ENCODE data around the gene ZNF423. TPM values are rescaled to one million over a fixed set of nuclear protein-coding genes. Genes with fewer than 3 reads are reported as not detected.

The ZNF423 gene
- total RNA-seq, 2 experiments from 2014 or later, result not detected

DNA sequence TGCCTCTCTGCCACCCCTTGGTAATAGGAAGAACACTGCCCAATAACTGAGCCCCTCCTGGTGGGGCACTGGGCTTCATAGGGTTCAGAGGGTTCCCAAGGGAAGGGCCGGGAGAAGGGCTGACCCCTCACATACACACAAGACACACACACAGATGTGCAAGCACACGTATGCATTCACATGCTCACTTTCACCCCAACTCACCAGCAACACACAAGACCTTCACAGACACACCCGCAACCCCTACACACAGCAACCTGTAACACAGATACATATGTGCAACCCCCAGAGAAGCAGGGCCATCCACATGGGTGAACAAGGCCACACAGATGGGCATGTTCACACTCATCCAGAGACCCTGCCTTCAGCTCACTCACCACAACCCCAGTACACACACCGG lies 225.1 kb downstream of the ZNF423 start:
- POLR2A ChIA-PET, result no interaction called here
- Mint-ChIP-seq H3K9me3 (ENCODE audit: insufficient read depth) (no peaks in the 10 kb centered on the region), H3K4me1 (ENCODE audit: low read depth) (no peaks in the 10 kb centered on the region), H3K27me3 (ENCODE audit: low read depth) (no peaks in the 10 kb centered on the region), H3K27ac (no peak overlapping the region), H3K36me3 (ENCODE audit: low read depth) (no peaks in the 10 kb centered on the region), H3K4me3 (no peak overlapping the region)
- CTCF ChIA-PET, result no interaction called here
- ATAC-seq, result no peak
- no peak for DNase-seq

GRCh38 chr16:49629851-49630250 lies 226.1 kb downstream of the ZNF423 start:
- H3K27me3 Mint-ChIP-seq (ENCODE audit: low read depth), result no peaks in the 10 kb centered on the region
- no peaks in the 10 kb centered on the region for H3K4me1 Mint-ChIP-seq (ENCODE audit: low read depth)
- no peak overlapping the region for H3K4me3 Mint-ChIP-seq
- ATAC-seq (no peak), DNase-seq (no peak)
- H3K27ac Mint-ChIP-seq, result no peak overlapping the region
- H3K9me3 Mint-ChIP-seq (ENCODE audit: insufficient read depth), result no peaks in the 10 kb centered on the region
- CTCF ChIA-PET, result no interaction called here
- H3K36me3 Mint-ChIP-seq (ENCODE audit: low read depth), result no peaks in the 10 kb centered on the region
- POLR2A ChIA-PET, result no interaction called here

DNA sequence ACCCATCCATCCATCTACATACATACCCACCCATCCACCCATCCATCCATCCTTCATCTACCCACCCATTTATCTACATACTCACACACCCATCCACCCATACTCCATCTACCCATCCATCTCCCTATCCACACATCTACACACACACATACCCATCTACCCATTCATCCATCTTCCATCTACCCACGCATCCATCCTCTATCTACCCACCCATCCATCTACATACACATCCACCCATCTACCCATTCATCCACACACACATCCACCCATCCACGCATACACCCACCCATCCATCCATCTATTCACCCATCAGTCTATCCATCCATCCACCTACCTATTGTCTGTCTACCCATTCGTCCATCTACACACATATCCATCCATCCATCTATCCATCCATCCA lies 227.8 kb downstream of the ZNF423 start:
- CTCF ChIA-PET, result no interaction called here
- ATAC-seq (no peak), DNase-seq (no peak)
- Mint-ChIP-seq H3K4me3 (no peak overlapping the region), H3K9me3 (ENCODE audit: insufficient read depth) (no peaks in the 10 kb centered on the region), H3K36me3 (ENCODE audit: low read depth) (no peaks in the 10 kb centered on the region), H3K27ac (no peak overlapping the region), H3K27me3 (ENCODE audit: low read depth) (no peaks in the 10 kb centered on the region), H3K4me1 (ENCODE audit: low read depth) (no peaks in the 10 kb centered on the region)
- POLR2A ChIA-PET, result no interaction called here

- no peaks in the 10 kb centered on the region for H3K9me3 Mint-ChIP-seq (ENCODE audit: insufficient read depth)
- H3K27me3 Mint-ChIP-seq (ENCODE audit: low read depth), result no peaks in the 10 kb centered on the region
- no peak for DNase-seq
- H3K36me3 Mint-ChIP-seq (ENCODE audit: low read depth), result no peaks in the 10 kb centered on the region
- ATAC-seq, result no peak
- ChIA-PET POLR2A (no interaction called here), CTCF (no interaction called here)
- no peak overlapping the region for H3K27ac Mint-ChIP-seq
- no peaks in the 10 kb centered on the region for H3K4me1 Mint-ChIP-seq (ENCODE audit: low read depth)
- H3K4me3 Mint-ChIP-seq, result no peak overlapping the region
These were observed 230.4 kb downstream of the ZNF423 start for GRCh38 chr16:49625311-49626065.

- POLR2A ChIA-PET, result no interaction called here
- no peaks in the 10 kb centered on the region for H3K27me3 Mint-ChIP-seq (ENCODE audit: low read depth)
- H3K36me3 Mint-ChIP-seq (ENCODE audit: low read depth), result no peaks in the 10 kb centered on the region
- DNase-seq (no peak), ATAC-seq (no peak)
- no peak overlapping the region for H3K4me3 Mint-ChIP-seq
- no peaks in the 10 kb centered on the region for H3K4me1 Mint-ChIP-seq (ENCODE audit: low read depth)
- CTCF ChIA-PET, result no interaction called here
- no peak overlapping the region for H3K27ac Mint-ChIP-seq
- H3K9me3 Mint-ChIP-seq (ENCODE audit: insufficient read depth), result no peaks in the 10 kb centered on the region
These were observed 232.2 kb downstream of the ZNF423 start for GRCh38 chr16:49623501-49624266.

DNA sequence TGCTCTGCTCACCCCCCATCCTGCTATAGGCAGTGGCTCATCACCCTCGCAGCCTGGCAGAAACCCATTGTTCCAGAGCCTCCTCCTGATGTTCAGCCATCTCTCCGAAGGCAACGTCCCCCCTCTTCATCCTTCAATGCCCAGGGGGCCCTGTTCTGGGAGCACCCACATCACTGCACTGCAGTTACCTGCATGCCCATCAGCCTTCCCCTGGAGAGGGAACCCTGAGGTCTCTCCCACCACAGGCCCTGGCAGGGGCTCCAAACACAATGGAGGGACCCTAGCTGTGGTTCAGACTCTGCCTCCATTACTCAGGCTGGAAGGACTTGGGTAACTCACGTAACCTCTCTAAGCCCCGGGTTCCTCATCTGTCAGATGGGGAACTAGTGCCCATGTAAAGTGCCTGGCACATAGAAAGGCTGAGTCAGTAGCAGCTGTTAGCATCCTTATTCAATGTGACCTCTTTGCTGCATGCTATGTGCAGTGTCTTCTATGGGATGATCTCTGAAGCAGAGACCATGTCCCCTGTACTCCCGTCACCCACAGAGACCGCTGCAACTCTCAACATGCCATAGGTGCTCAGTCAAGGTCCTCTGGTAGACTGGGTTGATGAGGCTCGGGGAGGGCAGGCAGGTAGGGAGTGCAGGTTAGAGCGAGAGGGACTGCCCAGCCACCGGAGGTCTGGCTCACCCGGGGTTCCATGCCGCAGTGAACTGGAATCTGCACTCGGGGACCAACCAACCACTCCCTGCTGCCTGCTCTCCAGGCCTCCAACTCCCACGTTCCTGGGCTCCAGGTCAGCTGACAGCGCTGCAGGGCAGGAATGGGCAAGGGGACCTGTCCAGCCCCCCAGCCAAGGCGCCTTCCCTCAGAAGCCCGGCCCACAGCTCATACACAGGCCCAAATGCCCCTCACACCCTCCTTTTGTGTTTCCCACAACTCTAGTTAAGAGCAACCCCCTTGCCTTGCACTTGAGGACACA lies 233.2 kb downstream of the ZNF423 start:
- POLR2A ChIA-PET, result no interaction called here
- no peaks in the 10 kb centered on the region for H3K4me1 Mint-ChIP-seq (ENCODE audit: low read depth)
- H3K4me3 Mint-ChIP-seq, result no peak overlapping the region
- ATAC-seq, result no peak
- H3K27ac Mint-ChIP-seq, result no peak overlapping the region
- CTCF ChIA-PET, result no interaction called here
- no peaks in the 10 kb centered on the region for H3K27me3 Mint-ChIP-seq (ENCODE audit: low read depth)
- no peaks in the 10 kb centered on the region for H3K36me3 Mint-ChIP-seq (ENCODE audit: low read depth)
- no peak for DNase-seq
- no peaks in the 10 kb centered on the region for H3K9me3 Mint-ChIP-seq (ENCODE audit: insufficient read depth)

DNA sequence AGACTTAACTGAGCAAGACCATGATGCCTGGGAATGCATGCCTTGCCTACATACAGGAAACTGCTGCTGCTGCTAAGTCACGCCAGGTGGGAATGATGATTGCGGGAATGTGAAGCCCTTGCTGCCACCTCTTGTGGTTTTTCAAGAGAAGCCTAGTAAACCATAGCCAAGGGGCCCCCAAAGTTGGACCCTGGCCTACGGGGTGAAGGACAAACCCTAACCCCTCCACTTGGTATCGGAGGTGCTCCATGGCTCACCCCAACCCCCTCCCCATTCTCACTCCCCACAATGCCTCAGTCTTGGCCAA lies 233.9 kb downstream of the ZNF423 start:
- CTCF ChIA-PET, result no interaction called here

DNA sequence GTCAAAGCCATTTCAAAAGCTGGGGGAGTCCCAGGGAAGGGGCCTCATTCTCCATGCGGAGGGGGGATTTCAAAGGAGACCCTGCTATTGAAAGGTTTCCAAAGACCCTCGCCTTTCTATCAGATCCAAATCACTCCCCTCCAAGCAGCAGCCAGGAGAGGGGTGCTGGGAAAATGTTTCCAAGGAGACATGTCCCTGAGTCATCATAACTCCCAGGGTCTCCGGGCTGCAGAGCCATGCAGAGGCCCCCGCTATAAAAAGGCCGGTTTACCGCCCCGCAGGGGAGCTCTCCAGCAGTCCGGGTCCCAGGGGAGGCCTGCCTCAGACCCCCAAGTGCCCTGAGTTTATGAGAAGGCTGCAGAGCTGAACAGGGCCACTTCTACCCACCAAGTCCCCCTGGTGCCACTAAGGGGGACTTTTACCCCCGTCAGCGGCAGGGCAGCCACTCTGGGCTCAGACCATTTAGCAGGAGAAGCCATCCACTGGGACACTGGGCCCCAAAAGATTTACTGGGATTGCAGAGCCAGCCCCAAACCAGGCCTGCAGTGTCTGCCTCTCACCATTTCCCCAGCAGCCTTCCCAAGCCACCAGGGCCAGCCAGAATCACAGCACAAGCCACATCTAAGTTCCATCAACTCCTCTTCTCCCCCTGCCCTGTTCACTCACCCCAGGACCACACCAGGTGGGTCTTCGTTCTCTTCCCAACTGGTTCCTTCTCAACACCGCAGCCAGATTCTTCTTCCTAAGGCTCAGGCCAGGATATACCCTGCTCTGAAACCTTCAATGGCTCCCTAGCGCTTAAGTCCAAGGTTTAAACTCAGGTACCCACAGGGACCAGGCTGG lies 234.4 kb downstream of the ZNF423 start:
- no peaks in the 10 kb centered on the region for H3K27me3 Mint-ChIP-seq (ENCODE audit: low read depth)
- no peak for ATAC-seq

More for the DNA sequence above, 233.9 kb downstream of the ZNF423 start:
- POLR2A ChIA-PET, result no interaction called here
- no peaks in the 10 kb centered on the region for H3K27me3 Mint-ChIP-seq (ENCODE audit: low read depth)
- DNase-seq (no peak), ATAC-seq (no peak)
- no peaks in the 10 kb centered on the region for H3K9me3 Mint-ChIP-seq (ENCODE audit: insufficient read depth)
- H3K4me3 Mint-ChIP-seq, result no peak overlapping the region
- no peaks in the 10 kb centered on the region for H3K36me3 Mint-ChIP-seq (ENCODE audit: low read depth)
- H3K4me1 Mint-ChIP-seq (ENCODE audit: low read depth), result no peaks in the 10 kb centered on the region
- H3K27ac Mint-ChIP-seq, result no peak overlapping the region

GRCh38 chr16:49620869-49621240 lies 235.1 kb downstream of the ZNF423 start:
- Mint-ChIP-seq H3K9me3 (ENCODE audit: insufficient read depth) (no peaks in the 10 kb centered on the region), H3K27me3 (ENCODE audit: low read depth) (no peaks in the 10 kb centered on the region), H3K4me1 (ENCODE audit: low read depth) (no peaks in the 10 kb centered on the region), H3K27ac (no peak overlapping the region), H3K36me3 (ENCODE audit: low read depth) (no peaks in the 10 kb centered on the region), H3K4me3 (no peak overlapping the region)
- POLR2A ChIA-PET, result no interaction called here
- ATAC-seq (no peak), DNase-seq (no peak)
- CTCF ChIA-PET, result no interaction called here

More for the DNA sequence above, 234.4 kb downstream of the ZNF423 start:
- Mint-ChIP-seq H3K36me3 (ENCODE audit: low read depth) (no peaks in the 10 kb centered on the region), H3K9me3 (ENCODE audit: insufficient read depth) (no peaks in the 10 kb centered on the region), H3K27ac (no peak overlapping the region), H3K4me3 (no peak overlapping the region), H3K4me1 (ENCODE audit: low read depth) (no peaks in the 10 kb centered on the region)
- no peak for DNase-seq
- ChIA-PET POLR2A (no interaction called here), CTCF (no interaction called here)

- POLR2A ChIA-PET, result no interaction called here
- ATAC-seq (no peak), DNase-seq (no peak)
- no peaks in the 10 kb centered on the region for H3K4me1 Mint-ChIP-seq (ENCODE audit: low read depth)
- no peak overlapping the region for H3K4me3 Mint-ChIP-seq
- CTCF ChIA-PET, result no interaction called here
- no peaks in the 10 kb centered on the region for H3K9me3 Mint-ChIP-seq (ENCODE audit: insufficient read depth)
- H3K27ac Mint-ChIP-seq, result no peak overlapping the region
- H3K27me3 Mint-ChIP-seq (ENCODE audit: low read depth), result no peaks in the 10 kb centered on the region
- H3K36me3 Mint-ChIP-seq (ENCODE audit: low read depth), result no peaks in the 10 kb centered on the region
These were observed 235.6 kb downstream of the ZNF423 start for GRCh38 chr16:49620158-49620868.

- Mint-ChIP-seq H3K27ac (no peak overlapping the region), H3K36me3 (ENCODE audit: low read depth) (no peaks in the 10 kb centered on the region), H3K4me3 (no peak overlapping the region), H3K4me1 (ENCODE audit: low read depth) (no peaks in the 10 kb centered on the region), H3K27me3 (ENCODE audit: low read depth) (no peaks in the 10 kb centered on the region), H3K9me3 (ENCODE audit: insufficient read depth) (no peaks in the 10 kb centered on the region)
- ATAC-seq (no peak), DNase-seq (no peak)
- ChIA-PET POLR2A (no interaction called here), CTCF (no interaction called here)
These were observed 236.1 kb downstream of the ZNF423 start for GRCh38 chr16:49619811-49620157.

All from activated CD8-positive, alpha-beta T cell treated with anti-CD3 and anti-CD28 coated beads, Interleukin-2, amount 10 ng/mL, durations not matched to agents 7 days and 5 days (primary cell).